DLD1 (cell line): ENCODE results near the gene ZMYND8.

Source experiments
- in situ Hi-C: cut with HindIII; loops from 2 replicates; pipeline ENCODE4 v1.10.0; 2017; ENCODE audit warnings: low sequenced_read_pairs

ZMYND8 gene

DNA sequence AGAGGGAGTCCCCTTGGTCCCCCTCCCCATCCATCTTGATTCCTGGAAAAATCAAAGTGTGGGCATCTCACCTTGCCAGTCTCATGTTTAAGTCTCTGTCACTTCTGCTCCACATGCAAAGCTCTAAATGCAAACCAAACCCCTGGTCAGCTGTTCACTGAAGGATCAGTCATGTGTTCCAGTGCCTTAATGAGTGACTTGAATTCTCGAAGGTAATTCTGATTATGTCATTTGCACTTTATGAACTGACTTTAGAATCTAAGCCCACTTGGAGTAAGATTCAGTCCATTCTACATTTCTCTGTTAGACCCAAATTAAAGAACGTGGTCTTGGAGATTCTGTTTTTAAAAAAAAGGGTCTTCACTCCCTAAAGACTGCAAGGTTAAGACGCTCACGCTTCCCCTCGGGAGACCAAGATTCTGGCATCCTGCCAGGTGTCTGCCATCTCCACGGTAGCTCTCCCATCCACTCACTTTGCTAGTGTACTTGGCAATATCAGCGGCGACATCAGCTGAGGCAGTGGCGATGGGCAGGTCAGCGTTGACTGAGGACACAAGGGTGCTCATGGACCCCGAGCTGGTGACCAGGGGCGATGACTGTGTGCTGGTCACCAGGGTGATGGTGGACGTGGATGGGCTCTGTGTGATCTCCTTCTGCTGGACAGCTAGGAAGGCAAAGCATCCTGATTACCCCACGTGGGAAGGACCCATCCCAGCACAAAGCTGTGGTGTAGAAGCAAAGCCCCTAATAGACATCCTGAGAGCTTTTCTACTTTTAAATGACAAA lies 120.5 kb downstream of the ZMYND8 start:
- in situ Hi-C loops = no loop called here

DNA sequence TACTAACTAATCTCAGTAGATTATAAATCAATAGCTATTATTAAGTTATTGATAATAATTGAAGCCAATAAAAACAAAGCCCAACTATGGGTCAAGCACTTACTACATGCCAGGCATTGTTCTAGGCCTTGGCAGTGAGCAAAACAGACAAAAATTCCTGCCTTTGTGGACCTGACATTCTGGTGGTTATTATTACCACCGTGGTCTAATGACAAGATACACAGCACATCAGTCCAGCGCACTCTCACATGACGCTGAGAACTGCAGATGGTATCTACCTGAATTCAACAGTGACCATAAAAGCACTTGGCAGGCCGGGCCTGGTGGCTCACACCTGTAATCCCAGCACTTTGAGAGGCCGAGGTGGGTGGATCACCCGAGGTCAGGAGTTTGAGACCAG lies 121.4 kb downstream of the ZMYND8 start:
- in situ Hi-C loops = no loop called here

DNA sequence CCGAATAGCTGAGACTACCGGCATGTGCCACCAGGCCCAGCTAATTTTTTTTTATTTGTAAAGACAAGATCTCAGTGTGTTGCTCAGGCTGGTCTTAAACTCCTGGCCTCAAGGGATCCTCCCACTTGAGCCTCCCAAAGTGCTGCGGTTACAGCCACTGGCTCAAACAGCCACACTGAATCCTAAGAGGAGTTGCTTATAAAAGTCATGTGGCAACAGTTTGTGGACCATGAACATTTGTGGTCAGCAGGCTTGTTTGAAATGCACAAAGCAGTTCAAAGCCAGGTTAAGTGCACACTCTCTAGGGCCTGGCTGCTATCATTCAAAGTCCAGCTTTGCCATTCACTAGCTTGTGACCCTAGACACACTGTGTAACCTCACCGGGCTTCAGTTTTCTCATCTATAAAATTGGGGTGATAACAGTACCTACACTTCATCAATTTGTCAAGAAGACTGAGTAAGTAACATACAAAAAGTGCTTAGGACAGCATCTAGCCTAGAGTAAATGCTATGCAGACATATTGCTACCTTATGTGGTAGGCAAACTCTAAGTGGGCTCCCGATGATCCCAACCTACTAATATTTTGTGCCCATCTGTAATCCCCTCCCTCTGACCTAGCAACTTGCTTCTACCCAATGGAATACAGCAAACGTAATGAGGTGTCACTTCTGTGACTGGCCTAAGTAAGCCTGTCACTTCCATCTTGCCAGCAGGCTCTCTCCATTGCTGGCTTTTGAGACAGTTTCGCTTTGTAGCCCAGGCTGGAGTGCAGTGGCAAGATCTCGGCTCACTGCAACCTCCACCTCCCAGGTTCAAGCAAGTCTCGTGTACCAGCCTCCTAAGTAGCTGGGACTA lies 122.9 kb downstream of the ZMYND8 start:
- in situ Hi-C loops = no loop called here

DNA sequence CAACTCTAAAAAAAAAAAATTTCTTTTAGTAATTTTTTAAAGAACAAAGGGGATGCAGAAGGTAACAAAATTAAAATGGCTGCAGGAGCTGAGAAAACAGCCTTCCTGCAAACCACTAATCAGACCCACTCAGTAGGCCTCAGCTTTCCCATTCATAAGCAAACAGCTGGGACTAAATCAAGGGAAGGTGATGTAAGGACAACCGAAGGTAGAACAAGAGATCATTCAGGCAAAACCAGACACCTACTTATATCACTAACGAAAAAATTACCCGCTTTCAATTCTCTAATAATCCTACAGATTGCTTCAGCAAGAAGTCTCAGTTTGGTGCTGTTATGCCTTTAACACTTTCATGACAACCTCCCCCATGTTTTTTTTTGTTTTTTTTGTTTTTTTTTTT lies 124.0 kb downstream of the ZMYND8 start:
- in situ Hi-C loops = no loop called here

DNA sequence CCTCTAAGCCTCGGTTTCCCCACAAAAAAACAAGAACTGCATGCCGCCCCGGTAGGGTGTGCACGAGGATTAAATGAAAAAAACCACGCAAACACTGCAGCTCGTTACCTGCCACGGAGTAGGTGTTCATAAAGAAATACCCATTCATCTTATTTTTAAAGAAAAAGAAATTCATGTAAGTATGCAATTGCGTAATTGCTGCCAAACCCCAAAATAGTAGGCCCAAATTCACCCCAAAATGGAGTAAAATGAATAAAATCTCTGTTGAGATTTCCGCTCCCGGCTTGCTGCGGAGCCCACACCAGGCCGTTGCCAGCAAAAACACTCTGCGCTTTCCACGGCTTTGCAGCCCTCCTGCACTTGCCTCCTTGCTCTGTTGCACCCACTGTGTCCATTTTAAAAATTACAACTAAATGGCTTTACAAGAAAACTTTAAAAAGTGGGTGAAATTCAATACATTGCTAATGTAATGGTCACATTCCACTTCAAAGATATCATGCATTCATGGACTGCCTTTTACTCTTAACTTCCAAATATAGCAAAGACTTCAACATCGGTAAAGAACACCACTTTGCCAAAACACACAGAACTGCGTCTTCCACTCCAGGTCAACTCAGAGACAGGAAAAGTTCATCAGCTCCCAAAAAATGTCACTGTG lies 125.0 kb downstream of the ZMYND8 start:
- in situ Hi-C loops = no loop called here

DNA sequence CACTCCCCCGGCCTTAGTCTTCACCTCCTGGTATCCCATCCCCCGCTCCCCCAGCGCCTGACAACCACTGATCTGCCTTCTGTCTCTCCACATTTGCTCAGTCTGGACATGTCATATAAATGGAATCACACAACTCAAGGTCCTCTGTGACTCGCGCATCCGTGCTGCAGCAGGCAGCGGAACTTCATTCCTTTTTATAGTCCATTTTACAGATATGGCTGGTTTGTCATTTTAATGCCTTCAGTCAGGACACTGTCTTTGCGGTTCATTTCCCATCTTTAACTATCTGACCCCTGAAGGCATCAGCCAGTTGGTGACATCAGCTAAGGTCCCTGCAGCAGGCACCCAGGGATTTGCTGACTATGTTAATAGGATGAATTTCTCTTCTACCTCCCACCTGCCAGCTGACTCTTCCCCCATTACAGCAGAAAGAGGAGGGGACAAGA lies 125.7 kb downstream of the ZMYND8 start:
- in situ Hi-C loops = no loop called here

DNA sequence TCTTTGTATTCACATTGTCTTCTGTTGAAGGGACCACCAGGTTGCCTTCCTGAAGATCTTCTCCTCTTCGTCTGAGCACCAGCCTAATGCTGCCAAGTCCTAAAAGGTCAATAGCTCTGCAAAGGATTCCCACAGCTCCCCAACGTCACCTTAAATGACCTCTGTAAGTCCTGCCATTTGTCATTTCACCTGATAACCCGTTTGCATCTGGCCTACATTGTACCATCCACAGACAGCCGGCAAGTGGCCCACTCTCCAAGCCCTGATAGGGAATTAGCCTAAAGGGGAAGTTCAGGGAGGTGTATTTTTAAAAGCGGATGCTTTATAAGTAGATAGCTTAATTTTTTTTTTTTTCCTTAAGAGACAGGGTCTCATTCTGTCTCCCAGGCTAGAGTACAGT lies 127.8 kb downstream of the ZMYND8 start:
- in situ Hi-C loops = no loop called here

DNA sequence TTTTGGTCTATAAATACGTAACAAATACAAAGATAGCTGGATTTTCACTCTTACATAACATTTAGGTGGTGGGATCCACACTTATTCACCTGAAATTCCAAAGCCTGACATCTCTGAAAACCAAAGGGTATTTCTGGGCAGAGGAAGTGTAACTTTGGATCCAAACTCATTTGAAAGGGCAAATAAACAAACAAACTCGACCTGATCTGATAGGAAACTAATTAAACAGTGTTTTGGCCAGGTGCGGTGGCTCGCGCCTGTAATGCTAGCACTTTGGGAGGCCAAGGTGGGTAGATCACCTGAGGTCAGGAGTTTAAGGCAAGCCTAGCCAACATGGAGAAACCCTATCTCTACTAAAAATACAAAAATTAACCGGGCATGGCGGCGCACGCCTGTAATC lies 128.9 kb downstream of the ZMYND8 start:
- in situ Hi-C loops = no loop called here

DNA sequence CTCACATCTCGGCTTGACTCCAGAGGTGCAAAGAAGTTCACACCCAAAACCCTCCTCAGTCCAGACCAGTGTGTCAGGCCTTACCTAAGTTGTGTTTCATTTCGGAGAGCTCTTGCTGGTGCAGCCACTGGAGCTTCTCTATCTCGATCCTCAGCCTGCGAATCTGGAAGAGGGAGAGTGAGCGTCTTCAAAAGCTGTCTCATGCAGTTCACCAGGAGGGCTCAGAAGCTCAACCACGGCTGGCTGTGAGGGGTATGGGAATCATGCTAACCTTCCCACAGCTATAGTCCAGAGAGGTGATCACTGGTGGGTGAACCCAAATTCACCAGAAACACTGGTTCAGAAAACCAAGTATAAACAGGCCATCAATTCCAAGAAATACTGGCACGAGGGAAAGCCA lies 129.4 kb downstream of the ZMYND8 start:
- in situ Hi-C loops = no loop called here

DNA sequence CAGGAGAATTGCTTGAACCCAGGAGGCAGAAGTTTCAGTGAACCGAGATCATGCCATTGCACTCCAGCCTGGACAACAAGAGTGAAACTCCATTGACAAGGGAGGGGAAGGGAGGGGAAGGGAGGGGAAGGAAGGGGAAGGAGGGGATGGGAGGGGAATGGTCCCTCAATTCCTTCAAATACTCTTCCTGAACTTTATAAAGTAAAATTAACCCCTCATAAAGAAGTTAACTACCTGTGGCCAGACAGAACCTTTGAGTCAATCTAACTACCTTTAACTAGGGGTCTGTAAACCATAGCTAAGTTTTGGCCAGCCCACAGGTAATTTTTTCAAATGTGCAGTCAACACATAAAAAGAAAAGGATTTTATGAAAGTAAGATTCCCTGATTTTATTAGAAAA lies 131.0 kb downstream of the ZMYND8 start:
- in situ Hi-C loops = no loop called here

DNA sequence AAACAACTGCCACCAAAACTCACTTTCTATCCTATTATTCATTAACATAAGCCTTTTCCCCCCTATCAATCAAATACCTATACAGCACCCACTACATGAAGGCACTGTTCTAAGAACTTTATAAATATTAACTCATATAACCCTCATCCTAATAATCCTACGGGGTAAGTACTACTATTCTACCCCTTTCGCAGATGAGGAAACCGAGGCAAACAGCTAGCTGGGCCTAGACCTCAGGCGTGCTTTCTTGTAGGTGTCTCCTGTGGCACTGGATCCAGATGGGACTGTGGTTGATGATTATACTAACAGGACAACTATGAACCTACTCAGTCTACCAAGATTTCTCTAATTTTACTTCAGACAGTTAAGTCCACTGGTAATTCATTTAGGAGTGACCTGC lies 131.6 kb downstream of the ZMYND8 start:
- in situ Hi-C loops = no loop called here

DNA sequence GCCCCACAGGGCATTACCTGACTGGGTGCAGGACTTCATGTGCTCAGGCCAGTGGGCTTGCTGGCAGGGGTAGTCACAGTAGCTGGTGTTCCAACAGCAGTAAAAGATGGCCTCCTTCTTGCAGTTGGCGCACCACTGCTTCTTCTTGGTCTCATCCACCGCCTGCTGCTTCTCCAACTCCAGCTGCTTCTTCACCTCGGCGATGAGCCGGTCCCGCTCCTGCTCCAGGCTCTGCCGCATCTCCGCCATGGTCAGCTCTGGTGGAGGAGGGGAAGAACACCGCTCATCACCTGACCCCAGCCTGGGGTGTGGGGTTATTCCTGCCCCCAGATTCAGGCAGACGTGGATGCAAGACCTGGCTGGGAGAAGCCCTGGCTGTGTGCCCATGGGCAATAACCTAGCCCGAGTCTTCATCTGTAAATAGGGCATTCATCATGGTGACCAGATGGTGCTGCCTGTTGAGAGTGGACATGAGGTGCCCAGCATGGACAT lies 132.2 kb downstream of the ZMYND8 start:
- in situ Hi-C loops = no loop called here

DNA sequence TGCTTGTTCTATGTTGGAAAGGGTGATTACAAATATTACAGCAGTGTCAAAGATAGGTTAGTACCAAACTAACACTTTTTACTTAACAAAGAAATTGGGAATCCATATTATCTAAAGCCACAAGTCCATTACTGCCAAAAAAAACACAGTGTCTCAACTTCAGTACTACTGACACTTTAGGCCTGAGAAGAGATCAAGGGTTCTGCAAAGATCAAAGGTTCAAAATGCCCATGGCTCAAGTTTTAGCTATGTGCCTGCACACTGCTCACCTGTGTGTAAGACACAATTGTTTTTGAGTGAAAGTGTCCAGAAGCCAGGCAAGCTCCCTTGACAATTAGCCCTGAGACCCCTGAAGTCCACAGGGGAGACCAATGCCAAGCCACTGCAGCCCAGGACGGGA lies 132.6 kb downstream of the ZMYND8 start:
- in situ Hi-C loops = no loop called here

DNA sequence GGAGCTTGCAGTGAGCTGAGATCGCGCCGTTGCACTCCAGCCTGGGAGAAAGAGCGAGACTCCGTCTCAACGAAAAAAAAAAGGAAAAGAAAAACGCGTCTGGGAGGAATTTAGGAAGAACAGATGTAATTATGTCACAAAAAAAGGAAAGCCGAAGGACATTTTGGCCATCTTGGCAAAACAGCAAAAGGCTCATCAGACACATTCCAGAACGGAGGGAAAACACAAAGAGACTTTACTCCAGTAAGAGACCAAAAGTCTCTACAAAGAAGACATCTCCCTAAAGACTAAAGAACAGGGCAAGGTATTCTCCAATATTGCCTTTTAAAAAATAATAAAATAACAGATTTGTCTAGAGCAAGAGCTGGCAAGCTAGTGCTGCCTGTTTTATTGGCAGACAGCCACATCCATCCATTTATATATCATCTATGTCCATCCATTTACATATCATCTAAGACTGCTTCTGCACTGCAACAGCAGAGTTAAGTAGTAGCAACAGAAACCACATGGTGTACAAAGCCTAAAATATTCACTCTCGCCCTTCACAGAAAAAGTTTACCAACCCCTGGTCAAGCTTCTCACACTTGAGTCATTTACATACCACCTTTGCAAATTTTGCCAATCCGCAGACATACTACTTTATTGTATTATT lies 133.9 kb downstream of the ZMYND8 start:
- in situ Hi-C loops = no loop called here

DNA sequence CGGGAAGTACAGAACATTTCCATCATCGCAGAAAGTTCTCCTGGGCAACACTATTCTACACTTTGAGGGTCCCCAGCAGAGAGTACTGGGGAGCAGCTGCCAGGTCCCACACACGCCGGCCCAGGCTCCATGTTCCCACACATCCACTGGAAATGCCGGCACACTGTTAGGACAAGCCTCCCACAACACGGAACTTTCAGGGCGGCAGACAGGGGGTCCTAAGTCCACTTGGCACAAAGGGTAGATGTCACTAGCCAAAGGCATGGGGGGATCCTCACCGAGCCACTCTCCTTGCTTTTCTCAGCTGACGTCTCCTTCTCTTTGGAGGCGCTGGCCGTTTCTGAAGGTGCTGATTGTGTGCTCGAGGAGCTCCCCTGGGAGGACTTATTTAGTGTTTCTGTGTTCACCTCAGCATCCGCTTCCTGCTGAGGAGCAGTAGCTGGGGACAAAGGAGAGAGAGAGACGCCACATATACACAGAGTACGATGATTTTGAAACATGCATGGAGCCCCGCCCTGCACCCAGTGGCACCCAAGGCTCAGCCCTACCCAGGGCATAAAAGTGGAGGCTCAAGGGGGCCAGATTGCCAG lies 135.4 kb downstream of the ZMYND8 start:
- in situ Hi-C loops = no loop called here

DNA sequence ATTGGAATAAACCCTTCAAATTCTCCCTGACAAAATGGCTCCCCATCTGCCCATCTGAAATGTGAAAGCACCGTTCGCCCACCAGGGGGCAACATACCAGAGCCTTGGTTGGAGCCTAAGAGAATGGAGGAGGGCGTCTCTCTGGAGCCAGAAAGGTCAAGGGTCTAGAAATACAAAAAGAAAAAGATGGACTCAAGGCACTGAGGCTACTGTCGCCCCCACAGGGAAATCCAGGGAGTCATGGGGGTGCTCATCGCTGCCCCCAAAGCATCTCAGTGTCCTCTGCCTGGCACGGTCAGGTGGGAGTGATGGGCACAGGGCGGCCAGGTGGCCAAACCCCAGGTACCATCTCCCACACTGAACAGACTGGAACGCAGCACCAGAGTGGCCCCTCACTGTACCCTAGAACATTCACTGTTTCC lies 136.3 kb downstream of the ZMYND8 start:
- in situ Hi-C loops = no loop called here

DNA sequence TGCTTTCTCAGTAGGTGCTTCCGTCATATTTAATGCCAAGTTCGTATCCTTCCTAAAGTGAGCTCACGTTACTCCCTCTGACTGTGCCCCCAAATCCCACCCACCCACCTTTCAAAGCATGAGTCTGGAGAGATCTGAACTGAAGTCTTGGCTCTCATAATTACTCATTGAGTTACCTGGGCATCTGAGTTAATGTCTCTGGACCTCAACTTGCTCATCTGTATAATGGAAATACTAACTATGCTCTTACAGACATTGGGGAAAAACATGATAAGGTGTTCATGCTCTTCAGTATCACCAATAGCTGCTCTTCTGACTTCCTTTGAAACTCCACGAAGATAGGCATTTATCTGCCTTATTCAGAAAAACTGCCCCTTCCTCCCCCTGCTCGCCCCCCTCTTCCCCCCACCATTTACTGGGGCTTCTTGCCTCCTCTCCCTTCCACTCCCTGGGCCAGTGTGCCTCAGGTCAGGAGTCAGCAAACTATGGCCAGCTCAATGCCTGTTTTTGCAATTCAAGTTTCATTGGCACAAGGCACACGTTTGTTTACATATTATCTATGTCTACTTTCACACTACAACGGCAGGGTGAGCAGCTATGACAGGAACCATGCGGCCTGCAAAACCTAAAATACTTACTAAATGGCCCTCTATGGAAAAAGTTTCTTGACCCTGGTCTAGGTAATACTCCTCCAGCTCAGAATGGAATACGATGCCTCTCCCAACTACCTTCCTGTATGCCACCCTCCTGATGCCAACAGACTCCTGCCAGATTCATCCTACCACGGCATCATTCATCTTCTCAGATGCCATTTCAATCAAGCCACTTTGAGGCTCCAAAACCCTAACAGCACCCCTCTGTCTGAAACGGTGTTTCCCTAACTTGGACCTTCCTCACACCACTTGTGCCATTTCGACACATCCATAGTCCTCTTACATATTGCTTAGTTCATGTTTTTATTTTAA lies 138.7 kb downstream of the ZMYND8 start:
- in situ Hi-C loops = no loop called here

DNA sequence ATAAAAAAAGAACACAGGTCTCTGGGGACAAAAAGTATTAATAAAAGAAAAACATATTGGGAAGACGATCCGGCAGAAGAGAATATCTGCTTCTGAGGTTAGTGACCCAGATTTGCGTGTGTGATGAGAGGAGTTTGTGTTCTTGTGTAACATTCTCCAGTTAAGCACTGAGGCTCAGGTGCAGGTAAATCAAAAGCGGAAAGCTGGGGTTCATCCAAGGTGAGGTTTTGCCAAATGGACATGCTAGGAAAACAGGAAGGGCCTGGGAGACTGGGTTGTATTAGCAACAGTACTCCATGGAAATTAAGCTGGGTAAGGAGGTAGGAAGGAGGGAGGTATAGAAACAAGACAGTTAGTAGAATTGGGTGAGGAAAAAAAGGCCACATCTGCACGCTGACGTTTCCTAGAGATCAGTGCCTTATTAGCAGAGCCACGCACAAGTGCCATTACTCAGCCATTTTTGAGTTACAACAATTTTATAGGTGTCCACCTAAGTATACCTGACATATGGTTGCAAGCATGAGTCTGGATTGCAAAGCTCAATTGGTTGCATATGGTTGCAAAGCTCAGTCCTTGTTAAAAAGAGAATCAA lies 139.6 kb downstream of the ZMYND8 start:
- in situ Hi-C loops = no loop called here
